Ecto neural progenitor cell (in vitro differentiated cells): ENCODE measurements around the gene PAQR3.
"Not testable (repeated sequence)": the region's sequence is repeated elsewhere in the genome, so short reads cannot be mapped to it uniquely, and the experiment has no call there.

Source experiments
- DNase-seq: peaks from one replicate; pipeline ENCODE4 v3.0.0-alpha.2; 2018; ENCODE audit warnings: low spot score

PAQR3 gene

GRCh38 chr4:78926826-78927225 lies 12.4 kb downstream of the PAQR3 start:
- DNase-seq, result no peak

- DNase-seq, result no peak
These were observed 15.6 kb downstream of the PAQR3 start for GRCh38 chr4:78923464-78924312.

DNA sequence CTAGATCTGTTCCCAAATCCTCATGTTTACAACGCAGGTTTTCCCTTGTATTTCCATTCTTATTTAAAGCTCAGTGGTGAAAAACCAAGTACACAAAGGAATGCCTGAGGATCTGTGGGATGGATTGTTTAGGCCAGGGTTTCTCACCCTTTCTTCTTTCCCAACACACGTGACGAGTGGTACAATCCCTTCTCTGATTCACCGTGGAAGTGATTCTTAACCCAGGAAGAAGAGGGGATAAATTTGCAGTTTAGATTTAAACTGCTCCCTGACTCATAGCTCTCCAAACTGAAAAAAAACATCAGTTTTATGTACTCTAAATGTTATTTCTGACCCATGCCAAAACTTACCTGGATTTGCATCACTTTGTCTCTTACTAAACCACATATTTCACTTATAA lies 17.0 kb downstream of the PAQR3 start:
- DNase-seq, result no peak

DNA sequence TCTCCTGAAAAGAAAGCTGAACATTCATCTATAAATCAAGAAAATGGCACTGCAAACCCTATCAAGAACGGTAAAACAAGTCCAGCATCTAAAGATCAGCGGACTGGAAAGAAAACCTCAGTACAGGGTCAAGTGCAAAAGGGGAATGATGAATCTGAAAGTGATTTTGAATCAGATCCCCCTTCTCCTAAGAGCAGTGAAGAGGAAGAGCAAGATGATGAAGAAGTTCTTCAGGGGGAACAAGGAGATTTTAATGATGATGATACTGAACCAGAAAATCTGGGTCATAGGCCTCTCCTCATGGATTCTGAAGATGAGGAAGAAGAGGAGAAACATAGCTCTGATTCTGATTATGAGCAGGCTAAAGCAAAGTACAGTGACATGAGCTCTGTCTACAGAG lies 28.6 kb downstream of the PAQR3 start:
- DNase-seq, result no peak

DNA sequence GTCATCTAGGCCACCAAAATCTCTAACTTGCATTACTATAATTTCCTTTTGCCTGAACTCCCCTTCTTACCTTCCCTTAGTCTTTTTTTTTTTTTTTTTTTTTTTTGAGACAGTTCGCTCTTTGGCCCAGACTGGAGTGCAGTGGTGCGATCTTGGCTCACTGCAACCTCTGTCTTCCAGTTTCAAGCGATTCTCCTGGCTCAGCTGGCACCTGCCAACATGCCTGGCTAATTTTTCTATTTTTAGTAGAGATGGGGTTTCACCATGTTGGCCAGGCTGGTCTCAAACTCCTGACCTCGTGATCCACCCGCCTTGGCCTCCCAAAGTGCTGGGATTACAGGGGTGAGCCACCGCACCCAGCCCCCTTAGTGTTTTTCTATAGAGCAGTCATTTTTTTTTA lies 30.3 kb downstream of the PAQR3 start:
- DNase-seq, result not testable (repeated sequence)

GRCh38 chr4:78907638-78908037 lies 31.6 kb downstream of the PAQR3 start:
- DNase-seq, result no peak

DNA sequence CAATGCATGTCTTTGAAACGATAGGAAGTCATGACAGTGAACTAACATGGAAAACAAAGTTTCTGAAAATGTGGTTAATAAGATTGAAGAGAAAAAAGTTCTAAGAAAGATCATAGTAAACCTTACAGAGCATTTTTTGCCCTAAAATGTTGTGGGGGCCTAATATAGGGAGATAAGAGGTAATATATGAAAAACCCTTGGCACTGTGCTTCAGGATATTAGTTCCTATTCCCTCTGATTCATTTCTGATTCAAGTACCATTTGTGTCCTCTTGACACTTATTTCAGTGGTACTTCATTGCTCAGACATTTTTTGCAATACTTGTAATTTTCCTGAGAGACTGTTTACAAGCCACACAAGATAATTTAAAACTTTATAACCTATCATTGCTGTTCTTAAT lies 35.1 kb downstream of the PAQR3 start:
- no peak for DNase-seq

GRCh38 chr4:78902298-78902697 lies 36.9 kb downstream of the PAQR3 start:
- no peak for DNase-seq

DNA sequence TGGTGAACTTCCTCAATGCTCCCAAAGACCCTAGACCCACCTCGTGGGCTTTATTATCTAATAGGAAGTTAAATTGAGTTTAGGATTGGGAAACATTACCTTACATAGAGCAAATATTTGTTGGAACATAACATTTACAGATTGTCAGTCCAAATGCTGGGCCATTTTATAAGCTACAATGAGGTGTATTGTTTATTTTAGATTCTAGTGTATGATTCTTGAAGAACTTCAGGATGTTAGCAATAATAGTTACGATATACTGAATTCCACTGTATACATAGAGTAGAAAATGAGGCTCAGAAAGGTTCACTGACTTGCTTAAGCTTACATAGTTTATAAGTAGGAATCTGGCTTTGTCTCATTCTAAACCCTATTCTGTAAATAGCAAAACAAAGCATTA lies 37.4 kb downstream of the PAQR3 start:
- no peak for DNase-seq

DNA sequence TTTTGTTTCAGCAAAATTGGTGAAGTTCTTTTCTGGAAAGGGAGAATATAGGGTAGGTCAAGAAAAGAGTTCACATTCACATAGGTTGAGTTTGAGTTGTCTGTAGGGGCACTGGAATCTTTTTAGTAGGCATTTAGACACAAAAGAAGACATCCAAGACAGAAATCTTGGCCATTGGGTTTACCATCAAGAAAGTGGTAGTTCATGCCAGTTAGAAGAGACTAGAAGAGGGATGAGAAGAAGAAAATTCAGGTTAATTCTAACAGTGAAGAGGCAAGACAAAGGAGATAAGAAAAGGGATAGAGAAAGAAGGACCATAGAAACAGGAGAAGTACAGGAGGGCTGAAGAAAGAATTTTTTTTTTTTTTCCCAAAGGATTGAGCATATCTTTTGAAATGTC lies 39.9 kb downstream of the PAQR3 start:
- no peak for DNase-seq

GRCh38 chr4:78889955-78890354 lies 49.3 kb downstream of the PAQR3 start:
- no peak for DNase-seq

- DNase-seq, result no peak
These were observed 53.6 kb downstream of the PAQR3 start for GRCh38 chr4:78885598-78885997.

DNA sequence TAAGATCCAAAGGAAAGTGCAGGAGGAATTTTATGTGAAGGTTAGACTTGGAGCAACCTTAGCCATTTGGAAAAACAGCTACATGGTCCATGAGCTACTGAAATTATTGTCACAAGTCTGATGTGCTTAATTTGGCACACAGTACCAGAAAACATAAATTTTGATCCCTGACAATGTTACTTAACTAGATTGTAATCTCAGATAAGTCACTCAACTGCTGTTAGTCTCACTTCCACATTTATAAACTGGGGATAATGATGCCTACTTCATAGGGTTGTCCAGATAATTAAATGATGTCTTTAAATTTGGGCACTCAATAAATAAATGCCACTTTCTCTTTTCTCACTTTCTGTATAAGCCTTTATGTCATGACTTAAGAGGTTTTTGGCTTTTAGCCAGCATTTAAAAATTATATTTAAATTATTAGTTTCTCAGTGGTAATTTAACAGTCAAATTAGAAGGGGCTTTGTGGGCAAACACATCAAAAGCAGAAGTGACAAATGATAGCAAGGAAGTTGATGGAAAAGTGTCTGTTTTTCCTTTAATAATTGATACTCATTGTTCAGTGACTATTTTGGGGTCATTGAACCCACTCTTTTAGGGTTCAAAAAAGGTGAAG lies 58.3 kb downstream of the PAQR3 start:
- DNase-seq, result no peak

- DNase-seq, result no peak
These were observed 61.2 kb downstream of the PAQR3 start for GRCh38 chr4:78878031-78878430.

GRCh38 chr4:78876568-78877320 lies 62.5 kb downstream of the PAQR3 start:
- no peak for DNase-seq

DNA sequence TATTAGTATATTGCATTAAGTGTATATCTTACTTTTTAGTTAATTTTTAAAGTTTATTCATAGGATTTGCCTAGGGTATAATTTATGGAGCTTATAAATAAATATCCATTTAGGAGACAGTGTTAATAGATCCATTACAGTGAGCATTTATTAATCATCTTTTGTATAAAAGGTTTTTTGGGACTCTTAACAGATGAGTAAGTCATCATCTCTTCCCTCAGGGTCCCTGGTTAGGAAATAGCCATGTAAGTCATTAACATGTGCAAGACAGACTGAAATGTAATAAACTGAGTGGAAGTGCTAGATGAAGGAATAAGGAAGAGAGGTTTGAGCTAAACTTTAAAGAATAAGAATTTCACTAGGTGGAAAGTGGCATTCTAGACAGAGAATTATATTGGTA lies 69.2 kb downstream of the PAQR3 start:
- DNase-seq, result no peak

DNA sequence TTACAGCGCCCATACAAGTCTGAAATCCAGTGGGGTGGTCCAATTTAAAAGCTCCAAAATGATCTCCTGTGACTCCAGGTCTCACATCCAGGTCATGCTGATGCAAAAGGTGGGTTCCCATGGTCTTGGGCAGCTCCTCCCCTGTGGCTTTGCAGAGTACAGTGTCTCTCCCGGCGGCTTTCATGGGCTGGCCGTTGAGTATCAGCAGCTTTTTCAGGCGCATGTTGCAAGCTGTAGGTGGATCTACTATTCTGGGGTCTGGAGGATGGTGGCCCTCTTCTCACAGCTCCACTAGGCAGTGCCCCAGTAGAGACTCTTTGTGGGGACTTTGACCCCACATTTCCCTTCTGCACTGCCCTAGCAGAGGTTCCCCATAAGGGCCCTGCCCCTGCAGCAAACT lies 70.5 kb downstream of the PAQR3 start:
- not testable (repeated sequence) for DNase-seq

DNA sequence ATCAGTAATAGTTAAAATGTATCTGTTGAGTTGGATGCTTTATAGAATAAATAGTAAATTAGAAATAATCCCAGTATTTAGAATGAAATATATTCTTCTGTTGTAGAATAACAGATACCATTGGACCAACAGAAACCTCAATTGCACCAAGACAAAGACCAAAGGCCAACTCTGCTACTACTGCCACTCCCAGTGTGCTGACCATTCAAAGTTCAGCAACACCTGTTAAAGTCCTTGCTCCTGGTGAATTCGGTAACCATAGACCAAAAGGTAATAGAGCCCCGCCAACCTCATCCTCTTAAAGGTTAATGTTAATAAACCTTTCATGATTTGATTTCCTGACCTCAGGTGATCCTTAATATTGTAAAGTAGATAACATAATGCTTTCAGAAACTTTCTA lies 73.8 kb downstream of the PAQR3 start:
- DNase-seq, result no peak

DNA sequence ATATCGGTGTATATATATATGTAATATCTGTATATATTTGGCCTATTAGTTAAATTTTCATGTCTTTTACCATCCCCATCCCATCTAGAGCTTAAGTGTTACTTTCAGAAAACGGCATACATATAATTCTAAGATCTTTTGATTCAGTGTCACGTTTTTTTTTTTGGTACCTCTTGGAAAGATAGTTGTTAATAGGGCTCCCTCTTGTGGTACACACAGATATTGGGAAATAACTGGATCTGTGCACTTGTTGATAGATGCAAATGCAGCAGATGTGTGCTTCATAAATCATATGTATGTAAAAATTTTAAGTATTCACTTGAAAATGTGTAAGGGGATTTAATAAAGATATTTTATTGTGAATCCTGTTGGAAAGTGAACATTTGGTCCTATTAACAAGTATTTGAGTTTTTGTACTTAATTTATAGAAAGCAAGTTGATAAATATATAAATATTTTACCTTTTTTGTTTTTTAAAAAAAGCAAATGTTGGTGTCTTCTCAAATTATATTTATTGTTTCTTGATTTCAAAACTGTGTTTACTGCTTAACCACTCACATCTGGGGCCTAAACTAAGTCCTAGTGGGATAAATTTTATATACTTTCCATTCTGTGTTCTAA lies 74.7 kb downstream of the PAQR3 start:
- DNase-seq, result no peak

DNA sequence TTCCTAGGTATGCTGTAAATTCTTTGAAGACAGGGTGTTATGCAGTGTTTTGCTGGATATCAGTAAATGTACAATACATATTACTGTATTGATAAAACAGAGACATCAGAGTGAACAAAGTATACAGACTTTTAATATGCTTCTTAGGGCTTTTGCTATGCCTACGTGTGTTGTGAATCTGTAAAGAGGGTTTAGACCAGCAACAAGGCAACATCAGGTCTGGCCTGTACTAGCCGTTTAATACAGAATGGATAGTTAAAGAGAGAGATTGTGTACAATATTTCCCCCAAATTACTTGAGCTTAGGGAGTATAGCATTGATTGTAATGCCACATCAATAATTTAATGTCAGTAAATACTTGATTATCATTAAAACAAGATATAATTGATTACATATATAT lies 75.2 kb downstream of the PAQR3 start:
- DNase-seq, result no peak

DNA sequence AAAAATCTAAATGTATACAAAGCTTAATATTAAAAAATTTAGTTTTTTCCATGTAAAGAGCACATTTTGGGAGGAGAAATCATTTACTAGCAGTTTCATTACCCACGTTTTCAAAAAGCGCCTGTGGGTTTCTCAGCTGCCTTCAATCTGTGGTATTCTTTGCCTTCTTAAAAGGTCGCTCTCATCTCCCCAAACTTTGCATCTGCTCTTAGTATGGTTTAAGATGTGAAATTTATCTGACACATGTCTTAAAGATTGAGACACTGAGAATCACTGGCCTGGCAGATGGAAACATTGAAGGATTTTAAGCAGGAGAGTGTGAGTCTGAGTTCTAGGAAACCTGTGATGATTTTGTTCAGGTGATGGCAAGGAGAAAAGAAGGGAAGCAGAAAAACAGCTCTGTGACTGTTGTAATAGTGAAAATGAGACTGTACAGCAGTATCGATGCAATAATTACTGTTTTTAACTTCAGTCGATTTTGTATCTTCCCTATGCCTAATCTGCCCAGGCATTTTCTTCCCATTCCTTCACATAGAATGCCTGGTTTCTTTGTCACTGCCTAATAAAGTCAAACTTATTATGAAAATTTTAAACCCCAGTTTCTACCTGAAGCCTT lies 75.9 kb downstream of the PAQR3 start:
- no peak for DNase-seq

DNA sequence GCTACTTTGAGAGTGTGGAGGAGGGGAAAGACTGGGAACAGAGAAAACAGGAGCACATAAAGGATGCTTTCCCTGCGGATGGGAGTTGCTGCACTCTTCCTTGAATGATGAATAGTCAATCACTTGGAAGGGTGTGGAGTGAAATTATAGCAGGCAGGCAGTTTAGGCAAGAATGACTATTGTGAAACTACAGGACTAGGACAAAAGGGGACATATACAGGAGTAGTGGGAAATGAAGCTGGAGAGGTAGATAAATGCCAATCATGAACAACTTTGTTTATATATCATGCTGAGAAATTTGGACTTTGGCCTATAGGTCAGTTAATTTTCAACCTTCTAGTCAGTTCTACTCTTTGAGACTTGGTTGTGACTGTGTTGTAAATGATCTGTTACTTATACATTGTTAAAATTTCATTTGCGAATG lies 76.9 kb downstream of the PAQR3 start:
- DNase-seq, result no peak
